AG09319 (cell line): ENCODE data around the gene CPOX.
A peak's percentile ranks its signal among the peaks of the same experiment; 100 is the strongest.

ENCODE experiments used
- DNase-seq: peaks from one replicate; pipeline ENCODE4 v3.0.0-alpha.2; 2010; ENCODE audit warnings: low read depth; ENCODE audit errors: extremely low read depth
- TF ChIP-seq, protein P1 (sequence below): IDR thresholded peaks from 2 replicates; pipeline ENCODE4 v1.5.1; 2011; ENCODE audit warnings: low read depth, mild to moderate bottlenecking, inconsistent platforms, low read length, moderate library complexity

Gene CPOX

DNA sequence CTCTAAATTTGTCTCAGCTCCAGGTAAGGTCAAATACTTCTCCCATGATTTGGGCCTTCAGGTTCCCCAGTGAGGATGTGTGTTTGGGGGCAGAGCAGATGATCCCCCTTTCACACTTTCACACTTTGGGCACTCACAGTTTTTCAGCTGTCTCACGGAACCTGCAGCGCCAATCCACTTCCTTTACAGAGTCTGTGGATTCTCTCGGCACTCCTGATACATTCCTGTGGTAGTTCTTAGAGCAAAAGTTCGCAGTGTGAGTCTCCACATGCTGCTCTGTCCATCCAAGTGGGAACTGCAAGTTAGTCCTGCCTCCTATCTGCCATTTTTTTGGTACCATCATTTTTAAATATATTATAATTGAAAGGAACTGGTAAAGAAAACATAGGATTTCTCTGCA, 20.2 kb upstream of the CPOX start:
- DNase-seq = no peak
- TF ChIP-seq, protein P1, sequence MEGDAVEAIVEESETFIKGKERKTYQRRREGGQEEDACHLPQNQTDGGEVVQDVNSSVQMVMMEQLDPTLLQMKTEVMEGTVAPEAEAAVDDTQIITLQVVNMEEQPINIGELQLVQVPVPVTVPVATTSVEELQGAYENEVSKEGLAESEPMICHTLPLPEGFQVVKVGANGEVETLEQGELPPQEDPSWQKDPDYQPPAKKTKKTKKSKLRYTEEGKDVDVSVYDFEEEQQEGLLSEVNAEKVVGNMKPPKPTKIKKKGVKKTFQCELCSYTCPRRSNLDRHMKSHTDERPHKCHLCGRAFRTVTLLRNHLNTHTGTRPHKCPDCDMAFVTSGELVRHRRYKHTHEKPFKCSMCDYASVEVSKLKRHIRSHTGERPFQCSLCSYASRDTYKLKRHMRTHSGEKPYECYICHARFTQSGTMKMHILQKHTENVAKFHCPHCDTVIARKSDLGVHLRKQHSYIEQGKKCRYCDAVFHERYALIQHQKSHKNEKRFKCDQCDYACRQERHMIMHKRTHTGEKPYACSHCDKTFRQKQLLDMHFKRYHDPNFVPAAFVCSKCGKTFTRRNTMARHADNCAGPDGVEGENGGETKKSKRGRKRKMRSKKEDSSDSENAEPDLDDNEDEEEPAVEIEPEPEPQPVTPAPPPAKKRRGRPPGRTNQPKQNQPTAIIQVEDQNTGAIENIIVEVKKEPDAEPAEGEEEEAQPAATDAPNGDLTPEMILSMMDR = no peak

DNA sequence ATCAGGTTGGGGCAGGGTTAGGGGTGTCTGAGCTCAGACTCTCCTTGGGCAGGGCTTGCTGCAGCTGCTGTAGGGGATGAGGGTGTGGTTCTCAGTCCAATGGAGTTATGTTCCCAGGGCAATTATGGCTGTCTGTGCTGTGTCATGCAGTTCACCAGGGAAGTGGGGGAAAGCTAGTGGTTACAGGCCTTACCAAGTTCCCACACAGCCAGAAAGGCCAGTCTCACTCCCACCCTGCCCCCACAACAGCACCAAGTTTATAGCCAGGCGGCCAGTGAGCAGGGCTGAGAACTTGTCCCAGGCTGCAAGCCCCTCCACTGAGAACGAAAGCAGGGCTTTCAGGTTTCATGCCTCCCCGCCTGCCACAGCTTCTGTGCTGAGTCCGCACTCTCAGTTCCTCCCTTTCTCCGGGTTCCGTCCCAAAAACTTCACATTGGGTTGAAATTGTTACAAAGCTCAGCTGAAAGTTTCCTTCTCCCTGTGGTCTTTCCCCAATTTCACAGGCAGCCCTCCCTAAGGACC, 19.6 kb upstream of the CPOX start:
- TF ChIP-seq, protein P1 = no peak
- no peak for DNase-seq

DNA sequence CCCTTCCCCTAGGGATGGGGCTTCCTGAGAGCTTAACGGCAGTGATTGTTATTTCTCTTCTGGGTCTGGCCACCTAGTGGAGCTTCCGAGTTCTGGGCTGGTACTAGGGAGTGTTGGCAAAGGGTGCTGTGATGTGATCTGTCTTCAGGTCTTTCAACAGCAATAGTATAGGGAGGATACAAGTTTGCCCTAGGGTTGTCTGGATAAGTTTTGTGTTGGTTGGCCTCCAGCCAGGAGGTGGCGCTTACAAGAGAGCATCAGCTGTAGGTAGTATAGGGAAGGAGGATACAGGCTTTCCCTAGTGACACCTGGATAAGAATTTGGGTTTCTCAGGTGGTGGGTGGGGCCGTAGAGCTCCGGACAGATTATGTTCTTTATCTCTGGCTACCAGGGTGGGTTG, 19.2 kb upstream of the CPOX start:
- TF ChIP-seq, protein P1 = no peak
- DNase-seq = no peak

DNA sequence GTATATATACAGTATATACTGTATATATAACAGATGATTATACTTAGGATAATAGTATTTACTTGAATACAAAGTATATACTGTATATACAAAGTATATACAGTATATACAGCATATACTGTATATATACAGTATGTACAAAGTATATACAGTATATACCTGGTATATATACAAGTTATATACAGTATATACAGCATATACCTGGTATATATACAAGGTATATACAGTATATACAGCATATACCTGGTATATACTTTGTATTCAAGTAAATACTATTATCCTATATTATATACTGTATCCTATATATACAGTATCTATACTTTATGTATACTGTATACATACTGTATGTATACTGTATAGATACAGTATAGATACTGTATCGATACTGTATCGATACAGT, 14.6 kb upstream of the CPOX start:
- TF ChIP-seq, protein P1 = no peak
- DNase-seq = no peak

DNA sequence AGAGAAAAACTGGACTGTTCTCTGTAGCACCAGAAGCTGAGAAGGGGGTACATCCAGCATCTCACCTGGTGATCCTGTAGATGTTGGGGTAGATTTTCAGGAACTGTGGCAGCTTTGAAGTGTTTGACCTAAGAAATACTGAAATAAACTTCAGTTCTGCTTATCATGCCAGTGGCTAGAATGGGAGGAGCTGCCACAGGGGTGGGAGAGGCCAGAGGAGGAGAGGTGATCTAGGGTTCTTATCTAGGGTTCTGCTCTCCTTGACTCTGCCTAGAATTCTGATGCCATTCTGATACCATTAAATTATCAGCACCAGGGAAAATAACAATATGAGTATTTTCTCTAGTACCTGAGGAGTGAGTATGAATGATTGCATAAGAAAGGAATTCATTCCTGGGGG, 10.2 kb upstream of the CPOX start:
- TF ChIP-seq, protein P1 = no peak
- no peak for DNase-seq

DNA sequence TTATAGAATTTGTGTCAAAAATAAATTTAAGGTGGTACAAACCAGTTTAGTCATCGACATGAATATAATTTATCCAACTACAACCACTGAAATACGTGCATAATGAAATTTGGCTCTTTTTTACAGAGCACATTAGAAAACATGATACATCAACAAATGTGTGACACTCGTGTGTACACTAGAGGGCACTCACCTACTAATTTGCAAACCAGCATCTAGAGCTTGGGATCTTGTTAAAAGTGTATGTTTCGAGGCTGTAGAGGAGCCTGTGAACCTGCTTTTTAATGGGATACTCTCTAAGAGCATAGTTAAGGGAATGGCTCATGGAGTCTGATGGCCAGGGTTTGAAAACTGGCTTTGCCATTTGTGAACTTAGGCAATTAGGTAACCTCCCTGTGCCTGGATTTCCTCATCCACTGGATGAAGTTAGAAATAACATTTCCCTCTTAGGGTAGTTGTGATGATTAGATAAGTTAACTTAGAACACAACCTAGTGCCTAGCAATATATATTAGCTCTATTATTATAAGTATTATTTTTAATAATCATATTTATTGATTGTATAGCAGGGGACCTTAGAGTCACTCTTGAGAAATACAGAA, 8.8 kb upstream of the CPOX start:
- no peak for DNase-seq
- TF ChIP-seq, protein P1 = peak; percentile 77

DNA sequence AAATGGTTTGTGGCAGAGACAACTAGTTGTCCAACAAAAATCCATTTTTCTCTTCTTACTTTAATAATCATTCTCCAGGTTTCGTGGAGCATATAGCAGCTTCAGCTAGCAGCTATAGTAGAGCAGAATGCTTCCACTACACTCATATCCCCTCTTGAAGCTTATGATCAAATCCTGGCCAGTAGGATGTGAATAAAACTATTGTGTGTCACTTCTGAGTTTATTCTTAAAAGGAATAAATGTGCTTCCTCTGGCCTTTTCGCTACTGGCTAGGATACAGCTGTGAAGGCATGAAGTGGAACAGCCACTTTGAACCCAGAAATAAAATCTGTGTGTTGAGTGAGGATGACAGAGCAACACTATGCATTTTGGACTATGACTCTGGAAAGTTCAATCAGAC, 7.8 kb upstream of the CPOX start:
- no peak for DNase-seq

More for the DNA sequence above, 7.8 kb upstream of the CPOX start:
- TF ChIP-seq, protein P1 = no peak
